ENCODE results near the gene HORMAD1. TPM values are rescaled to one million over a fixed set of nuclear protein-coding genes. Genes with fewer than 3 reads are reported as not detected.

The HORMAD1 gene
- polyA plus RNA-seq, 1 experiment = 0.07 TPM

DNA sequence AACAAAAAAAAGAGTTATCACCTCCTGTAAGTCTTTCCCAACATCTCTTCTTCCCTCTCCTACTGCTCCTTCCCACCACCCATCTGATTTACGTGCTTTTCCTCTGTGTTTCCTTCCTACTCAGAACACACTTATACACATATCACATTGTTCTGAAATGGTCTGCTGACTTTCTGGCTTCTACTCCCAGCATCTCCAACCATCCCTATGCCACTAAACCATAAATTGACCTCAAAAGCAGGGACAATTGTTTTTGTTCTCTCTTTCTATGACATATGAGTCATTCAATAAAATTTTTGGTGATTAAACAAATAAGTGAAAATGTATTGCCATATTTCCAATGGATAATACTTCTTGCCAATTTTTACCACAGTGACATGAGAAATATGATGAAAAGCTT, 31.9 kb downstream of the HORMAD1 start:
- POLR2A ChIA-PET = no interaction called here
- H3K36me3 ChIP-seq (ENCODE audit: control insufficient read depth, insufficient read depth, low read length) = peaks cover 2% of the 10 kb centered on the region; the same call in 1 of the 2 replicates
- no peaks in the 10 kb centered on the region for H3K27me3 ChIP-seq (ENCODE audit: control insufficient read depth, insufficient read depth, low read length)
- CTCF ChIA-PET = interaction anchor here (0.7 kb wide), 1 partner anchor 65 kb away, joined by 3 read pairs; no protein-coding TSS in a partner anchor
- no peak for DNase-seq (ENCODE audit: low read depth)
- H3K4me3 ChIP-seq (ENCODE audit: low read depth, low read length) = no peak overlapping the region
- TF ChIP-seq, protein P1, sequence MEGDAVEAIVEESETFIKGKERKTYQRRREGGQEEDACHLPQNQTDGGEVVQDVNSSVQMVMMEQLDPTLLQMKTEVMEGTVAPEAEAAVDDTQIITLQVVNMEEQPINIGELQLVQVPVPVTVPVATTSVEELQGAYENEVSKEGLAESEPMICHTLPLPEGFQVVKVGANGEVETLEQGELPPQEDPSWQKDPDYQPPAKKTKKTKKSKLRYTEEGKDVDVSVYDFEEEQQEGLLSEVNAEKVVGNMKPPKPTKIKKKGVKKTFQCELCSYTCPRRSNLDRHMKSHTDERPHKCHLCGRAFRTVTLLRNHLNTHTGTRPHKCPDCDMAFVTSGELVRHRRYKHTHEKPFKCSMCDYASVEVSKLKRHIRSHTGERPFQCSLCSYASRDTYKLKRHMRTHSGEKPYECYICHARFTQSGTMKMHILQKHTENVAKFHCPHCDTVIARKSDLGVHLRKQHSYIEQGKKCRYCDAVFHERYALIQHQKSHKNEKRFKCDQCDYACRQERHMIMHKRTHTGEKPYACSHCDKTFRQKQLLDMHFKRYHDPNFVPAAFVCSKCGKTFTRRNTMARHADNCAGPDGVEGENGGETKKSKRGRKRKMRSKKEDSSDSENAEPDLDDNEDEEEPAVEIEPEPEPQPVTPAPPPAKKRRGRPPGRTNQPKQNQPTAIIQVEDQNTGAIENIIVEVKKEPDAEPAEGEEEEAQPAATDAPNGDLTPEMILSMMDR (IDR thresholded peaks at IDR 0.05; ENCODE audit: insufficient read depth, low read depth, low read length) = no peak

GRCh38 chr1:150686275-150686674, 34.4 kb downstream of the HORMAD1 start:
- ChIA-PET CTCF (no interaction called here), POLR2A (no interaction called here)
- H3K27me3 ChIP-seq (ENCODE audit: control insufficient read depth, insufficient read depth, low read length) = no peaks in the 10 kb centered on the region
- H3K4me3 ChIP-seq (ENCODE audit: low read depth, low read length) = no peak overlapping the region
- H3K36me3 ChIP-seq (ENCODE audit: control insufficient read depth, insufficient read depth, low read length) = peaks cover 2% of the 10 kb centered on the region
- TF ChIP-seq, protein P1 (IDR thresholded peaks at IDR 0.05; ENCODE audit: insufficient read depth, low read depth, low read length) = no peak
- no peak for DNase-seq (ENCODE audit: low read depth)

- DNase-seq (ENCODE audit: low read depth) = no peak
Observed at GRCh38 chr1:150683914-150684313, 36.8 kb downstream of the HORMAD1 start.

GRCh38 chr1:150678988-150679387, 41.7 kb downstream of the HORMAD1 start:
- Histone ChIP-seq H3K27me3 (ENCODE audit: control insufficient read depth, insufficient read depth, low read length) (no peaks in the 10 kb centered on the region), H3K36me3 (ENCODE audit: control insufficient read depth, insufficient read depth, low read length) (no peaks in the 10 kb centered on the region; the same call in 1 of the 2 replicates), H3K4me3 (ENCODE audit: low read depth, low read length) (no peak overlapping the region)
- ChIA-PET POLR2A (no interaction called here), CTCF (no interaction called here)
- TF ChIP-seq, protein P1 (IDR thresholded peaks at IDR 0.05; ENCODE audit: insufficient read depth, low read depth, low read length) = no peak
- DNase-seq (ENCODE audit: low read depth) = no peak

More at GRCh38 chr1:150683914-150684313, 36.8 kb downstream of the HORMAD1 start:
- Histone ChIP-seq H3K27me3 (ENCODE audit: control insufficient read depth, insufficient read depth, low read length) (no peaks in the 10 kb centered on the region), H3K4me3 (ENCODE audit: low read depth, low read length) (no peak overlapping the region), H3K36me3 (ENCODE audit: control insufficient read depth, insufficient read depth, low read length) (no peaks in the 10 kb centered on the region; the same call in 1 of the 2 replicates)
- ChIA-PET POLR2A (no interaction called here), CTCF (interaction anchor here (1.2 kb wide), 1 partner anchor 123 kb away, joined by 4 read pairs; no protein-coding TSS in a partner anchor)
- TF ChIP-seq, protein P1 (IDR thresholded peaks at IDR 0.05; ENCODE audit: insufficient read depth, low read depth, low read length) = no peak

GRCh38 chr1:150674881-150675280, 45.8 kb downstream of the HORMAD1 start:
- H3K27me3 ChIP-seq (ENCODE audit: control insufficient read depth, insufficient read depth, low read length) = no peaks in the 10 kb centered on the region
- no peaks in the 10 kb centered on the region; the same call in 1 of the 2 replicates for H3K36me3 ChIP-seq (ENCODE audit: control insufficient read depth, insufficient read depth, low read length)
- TF ChIP-seq, protein P1 (IDR thresholded peaks at IDR 0.05; ENCODE audit: insufficient read depth, low read depth, low read length) = no peak
- H3K4me3 ChIP-seq (ENCODE audit: low read depth, low read length) = no peak overlapping the region
- POLR2A ChIA-PET = no interaction called here
- no peak for DNase-seq (ENCODE audit: low read depth)
- CTCF ChIA-PET = interaction anchor here (0.7 kb wide), 2 partner anchors 38 to 186 kb away, joined by 3 read pairs; no protein-coding TSS in a partner anchor
